WTC11 (cell line): ENCODE results near the gene IL2RA. TPM values are rescaled to one million over a fixed set of nuclear protein-coding genes. Genes with fewer than 3 reads are reported as not detected.

Experiments
- ATAC-seq: fragments of 200-7000 bp; cut with Tn5 transposase; 2 replicates; pipeline ENCODE4 v1.10.0; 2021; ENCODE audit warnings: mild to moderate bottlenecking, moderate library complexity
- CTCF ChIA-PET: fragments of 300-600 bp; sonication (Branson Sonifier 250); formaldehyde crosslinking; loops from one replicate; lab custom pipeline; 2021; ENCODE audit warnings: antibody characterized with exemption; lab: Charles Lee
- POLR2A ChIA-PET: fragments of 350-600 bp; sonication (Branson Sonifier 250); formaldehyde crosslinking; loops from one replicate; lab custom pipeline; 2021; ENCODE audit warnings: antibody characterized with exemption; lab: Charles Lee
- DNase-seq: peaks from one replicate; pipeline ENCODE4 v3.0.0; 2021; ENCODE audit warnings: low spot score
- H3K27ac Mint-ChIP-seq: 2 replicates; pipeline ENCODE4 v1.8.0; 2021; ENCODE audit warnings: mixed read lengths
- H3K27me3 Mint-ChIP-seq: 2 replicates; pipeline ENCODE4 v1.8.0; 2021; ENCODE audit warnings: low read depth, mild to moderate bottlenecking, moderate library complexity, mixed read lengths
- H3K36me3 Mint-ChIP-seq: 2 replicates; pipeline ENCODE4 v1.8.0; 2021; ENCODE audit warnings: mixed read lengths
- H3K4me1 Mint-ChIP-seq: 2 replicates; pipeline ENCODE4 v1.8.0; 2022; ENCODE audit warnings: mixed read lengths
- H3K4me3 Mint-ChIP-seq: 2 replicates; pipeline ENCODE4 v1.8.0; 2021; ENCODE audit warnings: mild to moderate bottlenecking, moderate library complexity, mixed read lengths
- H3K9me3 Mint-ChIP-seq: 2 replicates; pipeline ENCODE4 v1.8.0; 2021; ENCODE audit warnings: mixed read lengths
- ATF1 ChIP-seq: sonication (generic); formaldehyde crosslinking; IDR thresholded peaks from 2 replicates; pipeline ENCODE4 v1.8.1; 2023; ENCODE audit warnings: mild to moderate bottlenecking, moderate library complexity, missing genetic modification reagents
- CDX4 ChIP-seq: fragments of 250-450 bp; sonication (Bioruptor Pico); IDR thresholded peaks from 2 replicates; pipeline ENCODE4 v1.9.0; 2021; ENCODE audit warnings: moderate library complexity, mild to moderate bottlenecking, inconsistent platforms, borderline replicate concordance
- CREM ChIP-seq: sonication (generic); formaldehyde crosslinking; IDR thresholded peaks from 2 replicates; pipeline ENCODE4 v1.8.1; 2022; ENCODE audit warnings: mild to moderate bottlenecking, missing genetic modification reagents, moderate library complexity
- ESRRA ChIP-seq: sonication (generic); formaldehyde crosslinking; IDR thresholded peaks from 2 replicates; pipeline ENCODE4 v1.8.1; 2022; ENCODE audit warnings: mild to moderate bottlenecking, missing genetic modification reagents, borderline replicate concordance
- NFE2L1 ChIP-seq: sonication (generic); formaldehyde crosslinking; IDR thresholded peaks from 2 replicates; pipeline ENCODE4 v1.8.1; 2023; ENCODE audit warnings: missing genetic modification reagents
- RELA ChIP-seq: sonication (generic); formaldehyde crosslinking; IDR thresholded peaks from 2 replicates; pipeline ENCODE4 v1.8.1; 2022; ENCODE audit warnings: missing genetic modification reagents, mild to moderate bottlenecking, borderline replicate concordance
- RORB ChIP-seq: fragments of 250-450 bp; sonication (Bioruptor Pico); IDR thresholded peaks from 2 replicates; pipeline ENCODE4 v1.9.0; 2021; ENCODE audit warnings: mild to moderate bottlenecking
- SMAD4 ChIP-seq: sonication (generic); formaldehyde crosslinking; IDR thresholded peaks from 2 replicates; pipeline ENCODE4 v1.8.0; 2022; ENCODE audit warnings: mild to moderate bottlenecking, missing genetic modification reagents
- ZNF396 ChIP-seq: fragments of 250-450 bp; sonication (Bioruptor Pico); IDR thresholded peaks from 2 replicates; pipeline ENCODE4 v1.8.0; 2021; ENCODE audit warnings: mild to moderate bottlenecking, moderate library complexity, borderline replicate concordance
- total RNA-seq: library from RNA; stranded (reverse); gene quantifications from 3 replicates; pipeline ENCODE4 v1.2.3, GENCODE V29; 2021
- TF ChIP-seq, protein P1 (sequence below): sonication (generic); formaldehyde crosslinking; IDR thresholded peaks from 2 replicates; pipeline ENCODE4 v1.8.0; 2023; ENCODE audit warnings: missing genetic modification reagents, mild to moderate bottlenecking, borderline replicate concordance
- TF ChIP-seq, protein P2 (sequence below): sonication (generic); formaldehyde crosslinking; IDR thresholded peaks from 2 replicates; pipeline ENCODE4 v1.8.1; 2023; ENCODE audit warnings: mild to moderate bottlenecking, missing genetic modification reagents
- TF ChIP-seq, protein P3 (sequence below): sonication (generic); formaldehyde crosslinking; IDR thresholded peaks from 2 replicates; pipeline ENCODE4 v1.8.1; 2022; ENCODE audit warnings: missing genetic modification reagents, borderline replicate concordance
- TF ChIP-seq, protein P4 (sequence below): fragments of 200-600 bp; IDR thresholded peaks from 2 replicates; pipeline ENCODE4 v1.8.0; 2022; ENCODE audit warnings: antibody characterized with exemption
- TF ChIP-seq, protein P5 (sequence below): sonication (generic); formaldehyde crosslinking; IDR thresholded peaks from 2 replicates; pipeline ENCODE4 v1.8.0; 2022; ENCODE audit warnings: mild to moderate bottlenecking, missing genetic modification reagents
- TF ChIP-seq, protein P6 (sequence below): fragments of 250-450 bp; sonication (Bioruptor Pico); conservative IDR thresholded peaks from 2 replicates; pipeline ENCODE4 v1.9.0; 2021; ENCODE audit warnings: mild to moderate bottlenecking
- TF ChIP-seq, protein P7 (sequence below): sonication (generic); formaldehyde crosslinking; IDR thresholded peaks from 2 replicates; pipeline ENCODE4 v1.8.0; 2022; ENCODE audit warnings: mild to moderate bottlenecking, missing genetic modification reagents

The IL2RA gene
- total RNA-seq, 1 experiment from 2014 or later: 0.31 TPM

- CTCF ChIA-PET: interaction anchor here (1.1 kb wide), 1 partner anchor 345 kb away, joined by 3 read pairs; no protein-coding TSS in a partner anchor
- Mint-ChIP-seq H3K27ac (no peak overlapping the region), H3K9me3 (no peaks in the 10 kb centered on the region), H3K4me1 (peaks cover 5% of the 10 kb centered on the region; the same call in 1 of the 2 replicates), H3K36me3 (no peaks in the 10 kb centered on the region), H3K4me3 (no peak overlapping the region), H3K27me3 (no peaks in the 10 kb centered on the region; the same call in 1 of the 2 replicates)
- TF ChIP-seq, protein P1, sequence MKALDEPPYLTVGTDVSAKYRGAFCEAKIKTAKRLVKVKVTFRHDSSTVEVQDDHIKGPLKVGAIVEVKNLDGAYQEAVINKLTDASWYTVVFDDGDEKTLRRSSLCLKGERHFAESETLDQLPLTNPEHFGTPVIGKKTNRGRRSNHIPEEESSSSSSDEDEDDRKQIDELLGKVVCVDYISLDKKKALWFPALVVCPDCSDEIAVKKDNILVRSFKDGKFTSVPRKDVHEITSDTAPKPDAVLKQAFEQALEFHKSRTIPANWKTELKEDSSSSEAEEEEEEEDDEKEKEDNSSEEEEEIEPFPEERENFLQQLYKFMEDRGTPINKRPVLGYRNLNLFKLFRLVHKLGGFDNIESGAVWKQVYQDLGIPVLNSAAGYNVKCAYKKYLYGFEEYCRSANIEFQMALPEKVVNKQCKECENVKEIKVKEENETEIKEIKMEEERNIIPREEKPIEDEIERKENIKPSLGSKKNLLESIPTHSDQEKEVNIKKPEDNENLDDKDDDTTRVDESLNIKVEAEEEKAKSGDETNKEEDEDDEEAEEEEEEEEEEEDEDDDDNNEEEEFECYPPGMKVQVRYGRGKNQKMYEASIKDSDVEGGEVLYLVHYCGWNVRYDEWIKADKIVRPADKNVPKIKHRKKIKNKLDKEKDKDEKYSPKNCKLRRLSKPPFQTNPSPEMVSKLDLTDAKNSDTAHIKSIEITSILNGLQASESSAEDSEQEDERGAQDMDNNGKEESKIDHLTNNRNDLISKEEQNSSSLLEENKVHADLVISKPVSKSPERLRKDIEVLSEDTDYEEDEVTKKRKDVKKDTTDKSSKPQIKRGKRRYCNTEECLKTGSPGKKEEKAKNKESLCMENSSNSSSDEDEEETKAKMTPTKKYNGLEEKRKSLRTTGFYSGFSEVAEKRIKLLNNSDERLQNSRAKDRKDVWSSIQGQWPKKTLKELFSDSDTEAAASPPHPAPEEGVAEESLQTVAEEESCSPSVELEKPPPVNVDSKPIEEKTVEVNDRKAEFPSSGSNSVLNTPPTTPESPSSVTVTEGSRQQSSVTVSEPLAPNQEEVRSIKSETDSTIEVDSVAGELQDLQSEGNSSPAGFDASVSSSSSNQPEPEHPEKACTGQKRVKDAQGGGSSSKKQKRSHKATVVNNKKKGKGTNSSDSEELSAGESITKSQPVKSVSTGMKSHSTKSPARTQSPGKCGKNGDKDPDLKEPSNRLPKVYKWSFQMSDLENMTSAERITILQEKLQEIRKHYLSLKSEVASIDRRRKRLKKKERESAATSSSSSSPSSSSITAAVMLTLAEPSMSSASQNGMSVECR (CRISPR knock-in tag): no peak
- TF ChIP-seq, protein P2, sequence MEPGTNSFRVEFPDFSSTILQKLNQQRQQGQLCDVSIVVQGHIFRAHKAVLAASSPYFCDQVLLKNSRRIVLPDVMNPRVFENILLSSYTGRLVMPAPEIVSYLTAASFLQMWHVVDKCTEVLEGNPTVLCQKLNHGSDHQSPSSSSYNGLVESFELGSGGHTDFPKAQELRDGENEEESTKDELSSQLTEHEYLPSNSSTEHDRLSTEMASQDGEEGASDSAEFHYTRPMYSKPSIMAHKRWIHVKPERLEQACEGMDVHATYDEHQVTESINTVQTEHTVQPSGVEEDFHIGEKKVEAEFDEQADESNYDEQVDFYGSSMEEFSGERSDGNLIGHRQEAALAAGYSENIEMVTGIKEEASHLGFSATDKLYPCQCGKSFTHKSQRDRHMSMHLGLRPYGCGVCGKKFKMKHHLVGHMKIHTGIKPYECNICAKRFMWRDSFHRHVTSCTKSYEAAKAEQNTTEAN (CRISPR knock-in tag): no peak
- TF ChIP-seq SMAD4 (no peak), CDX4 (CRISPR knock-in tag) (no peak), ZNF396 (no peak), RORB (CRISPR knock-in tag) (no peak), RELA (CRISPR knock-in tag) (no peak), ESRRA (no peak), NFE2L1 (CRISPR knock-in tag) (no peak), CREM (no peak), ATF1 (no peak)
- TF ChIP-seq, protein P3, sequence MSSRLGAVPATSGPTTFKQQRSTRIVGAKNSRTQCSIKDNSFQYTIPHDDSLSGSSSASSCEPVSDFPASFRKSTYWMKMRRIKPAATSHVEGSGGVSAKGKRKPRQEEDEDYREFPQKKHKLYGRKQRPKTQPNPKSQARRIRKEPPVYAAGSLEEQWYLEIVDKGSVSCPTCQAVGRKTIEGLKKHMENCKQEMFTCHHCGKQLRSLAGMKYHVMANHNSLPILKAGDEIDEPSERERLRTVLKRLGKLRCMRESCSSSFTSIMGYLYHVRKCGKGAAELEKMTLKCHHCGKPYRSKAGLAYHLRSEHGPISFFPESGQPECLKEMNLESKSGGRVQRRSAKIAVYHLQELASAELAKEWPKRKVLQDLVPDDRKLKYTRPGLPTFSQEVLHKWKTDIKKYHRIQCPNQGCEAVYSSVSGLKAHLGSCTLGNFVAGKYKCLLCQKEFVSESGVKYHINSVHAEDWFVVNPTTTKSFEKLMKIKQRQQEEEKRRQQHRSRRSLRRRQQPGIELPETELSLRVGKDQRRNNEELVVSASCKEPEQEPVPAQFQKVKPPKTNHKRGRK (CRISPR knock-in tag): no peak
- TF ChIP-seq, protein P4, sequence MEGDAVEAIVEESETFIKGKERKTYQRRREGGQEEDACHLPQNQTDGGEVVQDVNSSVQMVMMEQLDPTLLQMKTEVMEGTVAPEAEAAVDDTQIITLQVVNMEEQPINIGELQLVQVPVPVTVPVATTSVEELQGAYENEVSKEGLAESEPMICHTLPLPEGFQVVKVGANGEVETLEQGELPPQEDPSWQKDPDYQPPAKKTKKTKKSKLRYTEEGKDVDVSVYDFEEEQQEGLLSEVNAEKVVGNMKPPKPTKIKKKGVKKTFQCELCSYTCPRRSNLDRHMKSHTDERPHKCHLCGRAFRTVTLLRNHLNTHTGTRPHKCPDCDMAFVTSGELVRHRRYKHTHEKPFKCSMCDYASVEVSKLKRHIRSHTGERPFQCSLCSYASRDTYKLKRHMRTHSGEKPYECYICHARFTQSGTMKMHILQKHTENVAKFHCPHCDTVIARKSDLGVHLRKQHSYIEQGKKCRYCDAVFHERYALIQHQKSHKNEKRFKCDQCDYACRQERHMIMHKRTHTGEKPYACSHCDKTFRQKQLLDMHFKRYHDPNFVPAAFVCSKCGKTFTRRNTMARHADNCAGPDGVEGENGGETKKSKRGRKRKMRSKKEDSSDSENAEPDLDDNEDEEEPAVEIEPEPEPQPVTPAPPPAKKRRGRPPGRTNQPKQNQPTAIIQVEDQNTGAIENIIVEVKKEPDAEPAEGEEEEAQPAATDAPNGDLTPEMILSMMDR: no peak
- TF ChIP-seq, protein P5, sequence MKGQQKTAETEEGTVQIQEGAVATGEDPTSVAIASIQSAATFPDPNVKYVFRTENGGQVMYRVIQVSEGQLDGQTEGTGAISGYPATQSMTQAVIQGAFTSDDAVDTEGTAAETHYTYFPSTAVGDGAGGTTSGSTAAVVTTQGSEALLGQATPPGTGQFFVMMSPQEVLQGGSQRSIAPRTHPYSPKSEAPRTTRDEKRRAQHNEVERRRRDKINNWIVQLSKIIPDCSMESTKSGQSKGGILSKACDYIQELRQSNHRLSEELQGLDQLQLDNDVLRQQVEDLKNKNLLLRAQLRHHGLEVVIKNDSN (CRISPR knock-in tag): no peak
- TF ChIP-seq, protein P6, sequence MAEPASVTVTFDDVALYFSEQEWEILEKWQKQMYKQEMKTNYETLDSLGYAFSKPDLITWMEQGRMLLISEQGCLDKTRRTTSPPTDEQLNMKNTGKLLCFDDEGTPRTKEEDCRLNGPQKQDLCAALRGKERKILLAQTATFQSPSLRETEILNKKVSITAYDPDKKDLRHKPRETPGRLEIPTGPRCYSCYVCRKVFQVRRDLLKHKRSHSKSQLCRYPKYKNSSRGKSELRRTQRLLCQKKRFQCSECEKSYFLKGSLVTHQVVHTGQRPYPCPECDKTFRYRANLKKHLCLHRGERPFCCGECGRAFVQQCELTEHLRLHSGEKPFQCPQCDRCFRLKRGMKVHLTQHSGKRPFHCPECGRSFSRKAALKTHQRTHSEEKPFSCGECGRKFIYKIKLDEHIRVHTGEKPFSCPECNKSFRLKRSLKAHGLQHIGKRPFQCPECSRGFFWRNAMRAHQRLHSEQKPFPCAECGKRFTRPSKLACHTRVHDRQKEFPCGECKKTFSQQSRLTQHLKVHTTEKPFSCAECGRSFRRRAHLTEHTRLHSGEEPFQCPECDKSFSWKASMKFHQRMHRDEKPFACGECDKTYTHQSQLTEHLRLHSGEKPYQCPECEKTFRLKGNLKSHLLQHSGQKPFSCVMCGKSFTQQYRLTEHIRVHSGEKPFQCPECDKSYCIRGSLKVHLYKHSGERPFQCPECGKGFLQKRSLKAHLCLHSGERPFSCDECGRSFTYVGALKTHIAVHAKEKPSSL: no peak
- TF ChIP-seq, protein P7, sequence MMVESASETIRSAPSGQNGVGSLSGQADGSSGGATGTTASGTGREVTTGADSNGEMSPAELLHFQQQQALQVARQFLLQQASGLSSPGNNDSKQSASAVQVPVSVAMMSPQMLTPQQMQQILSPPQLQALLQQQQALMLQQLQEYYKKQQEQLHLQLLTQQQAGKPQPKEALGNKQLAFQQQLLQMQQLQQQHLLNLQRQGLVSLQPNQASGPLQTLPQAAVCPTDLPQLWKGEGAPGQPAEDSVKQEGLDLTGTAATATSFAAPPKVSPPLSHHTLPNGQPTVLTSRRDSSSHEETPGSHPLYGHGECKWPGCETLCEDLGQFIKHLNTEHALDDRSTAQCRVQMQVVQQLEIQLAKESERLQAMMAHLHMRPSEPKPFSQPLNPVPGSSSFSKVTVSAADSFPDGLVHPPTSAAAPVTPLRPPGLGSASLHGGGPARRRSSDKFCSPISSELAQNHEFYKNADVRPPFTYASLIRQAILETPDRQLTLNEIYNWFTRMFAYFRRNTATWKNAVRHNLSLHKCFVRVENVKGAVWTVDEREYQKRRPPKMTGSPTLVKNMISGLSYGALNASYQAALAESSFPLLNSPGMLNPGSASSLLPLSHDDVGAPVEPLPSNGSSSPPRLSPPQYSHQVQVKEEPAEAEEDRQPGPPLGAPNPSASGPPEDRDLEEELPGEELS (CRISPR knock-in tag): no peak
- DNase-seq (no peak), ATAC-seq (no peak)
- POLR2A ChIA-PET: no interaction called here
Observed at GRCh38 chr10:6056411-6057135, 5.6 kb downstream of the IL2RA start.
